Cardiac fibroblast (primary cell): ENCODE data around the gene NPAS2.

Experiments
- DNase-seq, 2 donors: peaks; one replicate each; pipeline versions ENCODE4 v3.0.0 to v3.0.0-alpha.2; 2010; ENCODE audit warnings: low read depth in 2 of 2
- H3K4me3 ChIP-seq, 2 donors: replicated peaks in 1 of 2; 1 replicate in 1 of 2; 2 replicates in 1 of 2; pipeline ENCODE4 v1.5.1; 2011; ENCODE audit warnings: low read depth in 2 of 2, low read length in 2 of 2, mild to moderate bottlenecking in 2 of 2, moderate library complexity in 1 of 2
- CTCF ChIP-seq: IDR thresholded peaks from one replicate; pipeline ENCODE4 v1.5.1; 2011; ENCODE audit warnings: low read depth, mild to moderate bottlenecking, low read length, inconsistent platforms

NPAS2 gene

GRCh38 chr2:100990650-100991403 is 170.9 kb downstream of the NPAS2 start:
- H3K4me3 ChIP-seq = no peak overlapping the region
- no peak for TF ChIP-seq CTCF
- no peak for DNase-seq

DNA sequence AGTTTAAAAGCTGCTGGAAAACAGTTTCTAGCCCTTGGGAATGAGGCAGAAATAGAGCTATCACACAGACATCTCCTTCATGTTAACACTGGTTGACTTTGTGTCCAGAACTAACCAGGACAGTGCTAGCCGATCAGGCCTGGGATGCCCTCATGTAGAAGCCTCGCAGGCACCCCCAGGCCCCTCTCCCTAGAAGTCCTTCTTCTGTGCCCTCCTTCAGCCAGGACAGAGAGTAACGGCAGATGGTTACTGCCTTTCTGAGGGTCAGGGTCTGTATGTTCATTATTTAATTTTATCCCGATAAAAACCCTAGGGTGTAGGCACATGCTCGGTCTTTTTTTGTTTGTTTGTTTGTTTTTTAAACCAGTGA is 171.4 kb downstream of the NPAS2 start:
- no peak overlapping the region for H3K4me3 ChIP-seq
- no peak for TF ChIP-seq CTCF
- DNase-seq = no peak

- TF ChIP-seq CTCF = no peak
- H3K4me3 ChIP-seq = no peak overlapping the region
- DNase-seq = no peak
Observed at GRCh38 chr2:100992262-100992661, 172.3 kb downstream of the NPAS2 start.

GRCh38 chr2:100993294-100993693 is 173.4 kb downstream of the NPAS2 start:
- no peak overlapping the region for H3K4me3 ChIP-seq
- no peak for TF ChIP-seq CTCF

DNA sequence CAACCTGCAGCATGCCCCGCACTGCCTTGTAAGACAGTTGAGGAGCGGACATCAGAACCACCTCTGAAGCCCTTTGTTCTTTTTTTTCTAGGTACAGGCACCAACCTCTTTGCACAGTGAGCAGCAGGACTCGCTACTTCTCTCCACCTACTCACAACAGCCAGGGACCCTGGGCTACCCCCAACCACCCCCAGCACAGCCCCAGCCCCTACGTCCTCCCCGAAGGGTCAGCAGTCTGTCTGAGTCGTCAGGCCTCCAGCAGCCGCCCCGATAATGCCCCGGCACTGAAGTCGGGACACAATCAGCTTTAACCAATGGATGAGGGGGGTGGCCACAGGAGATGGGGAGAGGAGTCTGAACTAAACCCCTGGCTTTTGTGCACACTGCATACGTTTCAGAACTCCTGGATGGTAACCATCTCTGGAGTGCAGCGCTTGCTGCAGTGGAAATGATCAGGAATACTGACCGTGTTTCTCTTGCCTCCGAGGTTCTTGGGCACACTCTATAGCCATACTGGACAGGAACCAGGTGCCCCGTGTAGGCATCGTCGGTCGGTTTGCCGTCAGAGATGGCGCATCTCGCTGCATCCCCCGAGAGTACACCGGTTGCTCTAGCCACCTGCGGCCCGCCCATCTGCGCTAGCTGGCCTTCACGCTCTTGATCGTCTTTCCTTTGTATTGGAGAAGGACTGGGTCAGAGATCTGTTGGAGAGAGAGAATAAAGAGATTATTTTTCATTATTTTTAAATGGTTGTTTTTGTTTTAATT is 175.6 kb downstream of the NPAS2 start:
- no peak for TF ChIP-seq CTCF
- DNase-seq = no peak
- H3K4me3 ChIP-seq = no peak overlapping the region

More at GRCh38 chr2:100993294-100993693, 173.4 kb downstream of the NPAS2 start:
- DNase-seq = no peak

DNA sequence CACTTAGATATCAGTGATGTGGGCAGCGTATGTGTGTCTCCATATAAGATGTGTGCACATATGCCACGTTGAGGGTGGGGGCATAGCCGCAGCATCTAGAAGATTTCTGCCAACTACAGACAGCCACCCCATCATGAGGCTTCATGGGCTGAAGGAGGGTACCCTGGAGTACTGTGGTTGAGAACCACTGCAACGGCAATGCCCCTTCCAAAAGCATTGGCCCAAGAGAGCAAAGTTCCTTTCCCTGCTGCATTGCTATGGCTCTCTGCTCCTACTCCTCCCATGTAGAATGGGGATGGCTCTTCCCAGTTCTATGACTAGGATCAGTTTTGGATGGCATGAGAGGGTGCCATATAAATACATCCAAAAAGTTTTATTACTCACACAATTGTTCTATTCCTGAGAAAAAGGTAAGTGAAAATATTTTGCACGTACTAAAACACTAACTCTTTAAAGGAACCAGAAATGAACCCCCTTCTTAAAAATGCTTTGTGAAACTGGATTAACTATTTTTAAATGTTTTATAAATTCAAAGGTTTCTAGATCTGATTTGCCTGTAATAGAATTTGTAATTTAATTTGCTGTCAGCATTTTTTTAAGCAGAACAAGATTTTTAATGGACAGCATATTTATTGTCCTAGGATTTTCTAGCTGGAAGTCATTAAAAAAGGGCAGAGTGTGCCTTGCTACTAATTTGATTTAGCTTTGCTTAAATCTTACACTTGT is 177.7 kb downstream of the NPAS2 start:
- no peak overlapping the region for H3K4me3 ChIP-seq
- no peak for TF ChIP-seq CTCF
- DNase-seq = no peak
